Stomach (tissue), 9 donors: Measurements from ENCODE around the gene REPIN1. TPM values are rescaled to one million over a fixed set of nuclear protein-coding genes. Genes with fewer than 3 reads are reported as not detected.

Experiments used
- DNase-seq, 2 donors: peaks; one replicate each; pipeline versions ENCODE4 v3.0.0 to v3.0.0-alpha.2; 2013 to 2019
- H3K27ac ChIP-seq, 5 donors: fragments of 200-600 bp in 4 of 5; sonication (generic) in 4 of 5; one replicate each; pipeline ENCODE4 v1.5.1; 2013 to 2019; ENCODE audit warnings: mild to moderate bottlenecking in 1 of 5, moderate library complexity in 1 of 5
- H3K27me3 ChIP-seq, 3 donors: fragments of 200-600 bp; sonication (generic); one replicate each; pipeline ENCODE4 v1.5.1; 2017 to 2019; ENCODE audit warnings: mixed run types in 1 of 3
- H3K36me3 ChIP-seq, 4 donors: fragments of 200-600 bp; sonication (generic); 1 replicate in 3 of 4; 2 replicates in 1 of 4; pipeline ENCODE4 v1.5.1; 2016 to 2019
- H3K4me1 ChIP-seq, 4 donors: fragments of 200-600 bp; sonication (generic); one replicate each; pipeline ENCODE4 v1.5.1; 2016 to 2019
- H3K4me3 ChIP-seq, 4 donors: fragments of 200-600 bp; sonication (generic) in 3 of 4; one replicate each; pipeline ENCODE4 v1.5.1; 2016 to 2019; ENCODE audit warnings: mild to moderate bottlenecking in 1 of 4
- H3K9me3 ChIP-seq, 4 donors: fragments of 200-600 bp; sonication (generic); one replicate each; pipeline ENCODE4 v1.5.1; 2016 to 2019
- EP300 ChIP-seq: sonication (generic); formaldehyde crosslinking; IDR thresholded peaks from one replicate; pipeline ENCODE4 v1.6.1; 2017; ENCODE audit warnings: antibody characterized with exemption
- POLR2A ChIP-seq, 4 donors: fragments of 450-650 bp; IDR thresholded peaks; one replicate each; pipeline ENCODE4 v1.6.1; 2016; ENCODE audit warnings: antibody characterized with exemption in 4 of 4, control low read depth in 2 of 4, mild to moderate bottlenecking in 1 of 4, moderate library complexity in 1 of 4
- POLR2AphosphoS5 ChIP-seq, 3 donors: sonication (generic); formaldehyde crosslinking; IDR thresholded peaks; one replicate each; pipeline ENCODE4 v1.6.1; 2016; ENCODE audit warnings: antibody characterized with exemption in 3 of 3
- WGBS, 5 donors: extraction: QIAGEN DNeasy Blood & Tissue Kit in 3 of 5; methylation state at CpG; one replicate each; pipeline versions ENCODE4 v1.1.5 to v1.1.7; 2013 to 2018; 5-methylcytosine and 5-hydroxymethylcytosine counted together
- intact Hi-C: fragments of 100-400 bp; cut with DNase I; formaldehyde crosslinking; loops from one replicate; pipeline ENCODE4 v1.15.1; 2023; ENCODE audit warnings: low total_unique reads
- polyA plus RNA-seq, 3 donors: library from polyadenylated mRNA; stranded (reverse); fragments of 200-250 nt; gene quantifications; one replicate each; pipeline ENCODE4 v1.2.3, GENCODE V29; 2013
- total RNA-seq, 5 donors: library from RNA; depleted of rRNA; stranded (reverse); fragments of >200 nt; gene quantifications; one replicate each; pipeline versions ENCODE4 v1.1.0 to v1.2.3, GENCODE V29; 2014 to 2016
- TF ChIP-seq, protein P1 (sequence below), 7 experiments: fragments of 450-650 bp in 4 of 7; fragments of 200-600 bp in 3 of 7; sonication (generic) in 3 of 7; IDR thresholded peaks; one replicate each; pipeline ENCODE4 v1.5.1; 2016 to 2019; ENCODE audit warnings: antibody characterized with exemption in 7 of 7, control low read depth in 2 of 7, mild to moderate bottlenecking in 1 of 7
- donor health status: healthy with polysubstance abuse.
- donor health status: Bipolar disorder and iron deficiency.
- donor health status: healthy.

REPIN1 gene
- total and polyA plus RNA-seq, 8 donors, result 35.9 to 298 (median 49.3) TPM

- no peaks in the 10 kb centered on the region for H3K9me3 ChIP-seq
- TF ChIP-seq, protein P1, sequence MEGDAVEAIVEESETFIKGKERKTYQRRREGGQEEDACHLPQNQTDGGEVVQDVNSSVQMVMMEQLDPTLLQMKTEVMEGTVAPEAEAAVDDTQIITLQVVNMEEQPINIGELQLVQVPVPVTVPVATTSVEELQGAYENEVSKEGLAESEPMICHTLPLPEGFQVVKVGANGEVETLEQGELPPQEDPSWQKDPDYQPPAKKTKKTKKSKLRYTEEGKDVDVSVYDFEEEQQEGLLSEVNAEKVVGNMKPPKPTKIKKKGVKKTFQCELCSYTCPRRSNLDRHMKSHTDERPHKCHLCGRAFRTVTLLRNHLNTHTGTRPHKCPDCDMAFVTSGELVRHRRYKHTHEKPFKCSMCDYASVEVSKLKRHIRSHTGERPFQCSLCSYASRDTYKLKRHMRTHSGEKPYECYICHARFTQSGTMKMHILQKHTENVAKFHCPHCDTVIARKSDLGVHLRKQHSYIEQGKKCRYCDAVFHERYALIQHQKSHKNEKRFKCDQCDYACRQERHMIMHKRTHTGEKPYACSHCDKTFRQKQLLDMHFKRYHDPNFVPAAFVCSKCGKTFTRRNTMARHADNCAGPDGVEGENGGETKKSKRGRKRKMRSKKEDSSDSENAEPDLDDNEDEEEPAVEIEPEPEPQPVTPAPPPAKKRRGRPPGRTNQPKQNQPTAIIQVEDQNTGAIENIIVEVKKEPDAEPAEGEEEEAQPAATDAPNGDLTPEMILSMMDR (IDR thresholded peaks at IDR 0.05), result peak in 5 of 7 experiments; percentile 73 to 88 (median 77)
- TF ChIP-seq POLR2A (IDR thresholded peaks at IDR 0.05) (no peak), EP300 (no peak), POLR2AphosphoS5 (IDR thresholded peaks at IDR 0.05) (peak in 1 of 3 donors; percentile 71)
- intact Hi-C loops, result loop anchor here (10.0 kb wide), 1 partner anchor 126 kb away; no protein-coding TSS in a partner anchor
- WGBS, 5 donors, result 15 to 20% (median 20%) methylated on average over 27 of the region's 27 CpGs
- no peak overlapping the region for H3K27ac ChIP-seq
- H3K36me3 ChIP-seq, result no peaks in the 10 kb centered on the region
- no peak overlapping the region for H3K4me3 ChIP-seq
- peak; percentile 90 to 94 for DNase-seq
- H3K4me1 ChIP-seq, result peaks cover 0 to 9% (median 4%) of the 10 kb centered on the region in 4 donors
- H3K27me3 ChIP-seq, result no peaks in the 10 kb centered on the region
Observed at GRCh38 chr7:150420987-150421674, 52.5 kb downstream of the REPIN1 start.

DNA sequence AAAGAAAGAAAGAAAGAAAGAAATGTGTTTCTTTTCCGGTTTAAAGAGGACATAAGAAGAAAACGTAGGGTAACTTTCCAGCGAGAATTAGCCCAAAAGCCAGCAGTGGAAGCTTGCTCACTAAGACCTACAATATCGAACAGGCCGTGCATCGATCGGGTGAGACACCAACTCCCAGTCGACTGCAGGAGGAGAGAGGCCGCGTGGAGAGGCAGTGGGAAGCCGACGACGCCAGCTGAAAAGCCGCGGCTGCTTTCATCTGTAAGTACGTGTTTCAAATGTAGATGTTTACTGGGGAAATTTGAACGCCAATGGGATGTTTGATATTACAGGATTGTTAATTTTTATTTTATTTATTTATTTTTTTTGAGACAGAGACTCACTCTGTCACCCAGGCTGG is 53.2 kb downstream of the REPIN1 start:
- TF ChIP-seq, protein P1 (IDR thresholded peaks at IDR 0.05), result no peak
- TF ChIP-seq EP300 (no peak), POLR2A (IDR thresholded peaks at IDR 0.05) (no peak)
- WGBS, 5 donors, result 79 to 86% (median 81%) methylated on average over 17 of the region's 17 CpGs
- Histone ChIP-seq H3K4me3 (no peak overlapping the region), H3K27ac (no peak overlapping the region), H3K4me1 (peaks cover 0 to 9% (median 4%) of the 10 kb centered on the region in 4 donors), H3K9me3 (no peaks in the 10 kb centered on the region), H3K27me3 (no peaks in the 10 kb centered on the region), H3K36me3 (no peaks in the 10 kb centered on the region)
- peak in 1 of 2 donors; percentile 25 for DNase-seq
- intact Hi-C loops, result loop anchor here (10.0 kb wide), 1 partner anchor 127 kb away; no protein-coding TSS in a partner anchor

Other genes with a start within 250 kb of the REPIN1 start
- gene LRRC61, start 45.5 kb upstream of the REPIN1 start, total RNA-seq, result 10 to 100 TPM in 3 of 5 donors, not detected in 2; 11.6 to 15.9 (median 14.2) TPM
- 1 to 10 TPM; 5.6 to 7.6 (median 7.4) TPM for gene LRRC61, start 45.5 kb upstream of the REPIN1 start, polyA plus RNA-seq
- gene ACTR3C, start 45.3 kb upstream of the REPIN1 start, total RNA-seq, result 10 to 100 TPM in 3 of 5 donors, 1 to 10 TPM in 2; 2.3 to 68.7 (median 16.2) TPM
- 10 to 100 TPM in 1 of 3 donors, 1 to 10 TPM in 2; 3.1 to 10.1 (median 7.0) TPM for gene ACTR3C, start 45.3 kb upstream of the REPIN1 start, polyA plus RNA-seq
- 100 to 1,000 TPM in 1 of 5 donors, 10 to 100 TPM in 4; 33.5 to 244 (median 70.9) TPM for gene RARRES2, start 27.2 kb upstream of the REPIN1 start, total RNA-seq
- 100 to 1,000 TPM; 161 to 232 (median 197) TPM for gene RARRES2, start 27.2 kb upstream of the REPIN1 start, polyA plus RNA-seq
- 10 to 100 TPM in 2 of 5 donors, 1 to 10 TPM in 1, not detected in 2; 2.0 to 17.0 (median 14.8) TPM for gene ZNF775, start 10.5 kb downstream of the REPIN1 start, total RNA-seq
- gene ZNF775, start 10.5 kb downstream of the REPIN1 start, polyA plus RNA-seq, result 1 to 10 TPM; 1.8 to 2.6 (median 2.4) TPM
- gene GIMAP8, start 81.8 kb downstream of the REPIN1 start, total RNA-seq, result 1 to 10 TPM in 2 of 5 donors, under 1 TPM in 3; under 0.01 to 8.3 (median 0.29) TPM
- 1 to 10 TPM; 2.8 to 3.2 (median 2.9) TPM for gene GIMAP8, start 81.8 kb downstream of the REPIN1 start, polyA plus RNA-seq
- gene GIMAP7, start 146.1 kb downstream of the REPIN1 start, total RNA-seq, result 10 to 100 TPM in 2 of 5 donors, 1 to 10 TPM in 2, not detected in 1; 1.2 to 13.0 (median 7.5) TPM
- 10 to 100 TPM in 2 of 3 donors, 1 to 10 TPM in 1; 9.0 to 15.9 (median 14.8) TPM for gene GIMAP7, start 146.1 kb downstream of the REPIN1 start, polyA plus RNA-seq
- 10 to 100 TPM in 3 of 5 donors, under 1 TPM in 1, not detected in 1; 0.89 to 79.9 (median 19.7) TPM for gene GIMAP4, start 198.6 kb downstream of the REPIN1 start, total RNA-seq
- 10 to 100 TPM; 11.2 to 16.6 (median 12.2) TPM for gene GIMAP4, start 198.6 kb downstream of the REPIN1 start, polyA plus RNA-seq